Panc1 (cell line): ENCODE data around the gene PLEKHA8. TPM values are rescaled to one million over a fixed set of nuclear protein-coding genes. Genes with fewer than 3 reads are reported as not detected.

ENCODE experiments used
- ATAC-seq: fragments of 200-7000 bp; cut with Tn5 transposase; 2 replicates; pipeline ENCODE4 v1.9.1; 2020; ENCODE audit warnings: mild to moderate bottlenecking, moderate library complexity
- BruUV-seq: library from RNA; stranded (reverse); fragments of 400-500 nt; replicated peaks from 2 replicates; lab custom pipeline; 2021; lab: Mats Ljungman, UMichigan
- CTCF ChIA-PET: fragments of 300-600 bp; sonication (Branson Sonifier 250); formaldehyde crosslinking; loops from one replicate; lab custom pipeline; 2022; ENCODE audit warnings: antibody characterized with exemption; lab: Charles Lee
- POLR2A ChIA-PET: fragments of 300-600 bp; sonication (Branson Sonifier 250); formaldehyde crosslinking; loops from one replicate; lab custom pipeline; 2022; ENCODE audit warnings: antibody characterized with exemption; lab: Charles Lee
- DNase-seq: peaks from one replicate; pipeline ENCODE4 v3.0.0-alpha.2; 2010; ENCODE audit warnings: low read depth, low spot score
- H3K27ac ChIP-seq: 2 replicates; pipeline ENCODE4 v1.5.1; 2011; ENCODE audit warnings: mild to moderate bottlenecking, low read length, inconsistent platforms
- H3K27me3 ChIP-seq: fragments of 200-500 bp; sonication (Bioruptor generic); 2 replicates; pipeline ENCODE4 v1.6.0; 2014; ENCODE audit warnings: low read length, inconsistent platforms; ENCODE audit not compliant: control insufficient read depth, insufficient read depth
- H3K36me3 ChIP-seq: fragments of 200-500 bp; sonication (Bioruptor generic); 2 replicates; pipeline ENCODE4 v1.5.1; 2014; ENCODE audit warnings: inconsistent platforms, mild to moderate bottlenecking, low read length, moderate library complexity; ENCODE audit not compliant: control insufficient read depth, insufficient read depth
- H3K4me1 ChIP-seq: 2 replicates; pipeline ENCODE4 v1.5.1; 2011; ENCODE audit warnings: inconsistent platforms, mild to moderate bottlenecking, low read length, moderate library complexity; ENCODE audit not compliant: control insufficient read depth, insufficient read depth
- H3K4me3 ChIP-seq, 2 experiments: 2 replicates each; pipeline ENCODE4 v1.5.1; 2011 to 2012; ENCODE audit warnings: low read depth in 2 of 2, low read length in 2 of 2, mild to moderate bottlenecking in 2 of 2, inconsistent platforms in 1 of 2, moderate library complexity in 1 of 2
- H3K9me3 ChIP-seq: fragments of 200-500 bp; sonication (Bioruptor generic); 2 replicates; pipeline ENCODE4 v1.5.1; 2014; ENCODE audit warnings: low read depth, mild to moderate bottlenecking, inconsistent platforms, low read length, moderate library complexity; ENCODE audit not compliant: control insufficient read depth, insufficient read depth
- CTCF ChIP-seq: fragments of 450-650 bp; IDR thresholded peaks from 2 replicates; pipeline ENCODE4 v1.5.1; 2017; ENCODE audit warnings: mild to moderate bottlenecking
- POLR2AphosphoS5 ChIP-seq: IDR thresholded peaks from 2 replicates; pipeline ENCODE4 v1.6.1; 2012; ENCODE audit warnings: mild to moderate bottlenecking, low read depth, low read length, moderate library complexity
- REST ChIP-seq, 2 experiments: IDR thresholded peaks; 2 replicates each; pipeline ENCODE4 v1.6.1; 2011 to 2012; ENCODE audit warnings: low read depth in 2 of 2, control low read depth in 1 of 2, low read length in 1 of 2, mild to moderate bottlenecking in 1 of 2, moderate library complexity in 1 of 2; ENCODE audit not compliant: insufficient read depth in 1 of 2
- SIN3A ChIP-seq: IDR thresholded peaks from 2 replicates; pipeline ENCODE4 v1.6.1; 2012; ENCODE audit warnings: low read depth, mild to moderate bottlenecking, low read length, moderate library complexity, borderline replicate concordance; ENCODE audit not compliant: insufficient read depth
- TCF7L2 ChIP-seq: IDR thresholded peaks from 2 replicates; pipeline ENCODE4 v1.6.1; 2011; ENCODE audit warnings: mild to moderate bottlenecking, low read depth, low read length, inconsistent platforms
- in situ Hi-C: cut with HindIII; loops from 2 replicates; pipeline ENCODE4 v1.10.0; 2016; ENCODE audit warnings: low sequenced_read_pairs, low pct_unique_long_range_greater_than_20kb
- intact Hi-C: fragments of 100-400 bp; cut with micrococcal nuclease; formaldehyde crosslinking; loops from one replicate; pipeline ENCODE4 v1.10.0; 2022; ENCODE audit not compliant: unreplicated experiment
- total RNA-seq: library from RNA; stranded (reverse); gene quantifications from one replicate; pipeline ENCODE4 v1.2.1, GENCODE V29; 2021; ENCODE audit not compliant: unreplicated experiment

The PLEKHA8 gene
- total RNA-seq, 1 experiment from 2014 or later, result 20.7 TPM

GRCh38 chr7:30167901-30168300, 139.7 kb downstream of the PLEKHA8 start:
- BruUV-seq, result no TSS peak
- no peaks in the 10 kb centered on the region for H3K9me3 ChIP-seq
- intact Hi-C loops, result no loop called here
- DNase-seq (no peak), ATAC-seq (no peak)
- H3K4me1 ChIP-seq, result no peaks in the 10 kb centered on the region
- ChIA-PET CTCF (no interaction called here), POLR2A (no interaction called here)
- H3K27me3 ChIP-seq, result peaks cover 5% of the 10 kb centered on the region; the same call in 1 of the 2 replicates
- TF ChIP-seq REST (IDR thresholded peaks at IDR 0.05; ENCODE audit: insufficient read depth in 1 of 2, low read depth in 2 of 2, low read length in 1 of 2) (no peak), CTCF (no peak), SIN3A (no peak), POLR2AphosphoS5 (no peak), TCF7L2 (no peak)
- no peak overlapping the region for H3K27ac ChIP-seq
- H3K4me3 ChIP-seq, result no peak overlapping the region
- in situ Hi-C loops, result no loop called here
- no peaks in the 10 kb centered on the region for H3K36me3 ChIP-seq

- no peak for TF ChIP-seq REST (IDR thresholded peaks at IDR 0.05; ENCODE audit: insufficient read depth in 1 of 2, low read depth in 2 of 2, low read length in 1 of 2)
- TF ChIP-seq POLR2AphosphoS5, result no peak
- TF ChIP-seq TCF7L2, result no peak
- no peak for TF ChIP-seq CTCF
- TF ChIP-seq SIN3A, result no peak
- Histone ChIP-seq H3K36me3 (no peaks in the 10 kb centered on the region), H3K4me1 (no peaks in the 10 kb centered on the region), H3K4me3 (no peak overlapping the region), H3K27me3 (peaks cover 5% of the 10 kb centered on the region; the same call in 1 of the 2 replicates), H3K27ac (no peak overlapping the region), H3K9me3 (no peaks in the 10 kb centered on the region)
- intact Hi-C loops, result no loop called here
- ATAC-seq (no peak), DNase-seq (no peak)
- BruUV-seq, result no TSS peak
- in situ Hi-C loops, result no loop called here
- POLR2A ChIA-PET, result no interaction called here
- CTCF ChIA-PET, result no interaction called here
Measured at GRCh38 chr7:30168835-30169573, 140.8 kb downstream of the PLEKHA8 start.
